ENCODE data around the gene NDST3.

NDST3 gene

DNA sequence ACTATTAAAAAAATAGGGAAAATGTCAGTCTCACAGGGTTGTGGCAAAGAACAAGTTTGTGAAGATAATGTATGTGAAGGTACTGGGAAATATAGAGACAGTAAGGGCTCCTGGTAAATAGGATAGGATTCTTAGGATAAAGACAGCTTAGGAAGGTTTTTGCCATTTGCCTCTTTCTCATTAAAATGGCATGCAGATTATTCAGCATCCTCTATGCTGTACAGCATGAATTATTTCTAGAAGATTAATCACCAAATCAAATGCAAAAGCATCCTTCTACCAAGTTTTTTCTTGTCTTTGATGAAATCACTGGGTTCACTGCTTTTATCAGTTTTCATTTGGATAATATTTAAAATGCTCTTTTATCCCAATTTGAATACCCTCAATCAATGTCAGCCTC is 142.8 kb downstream of the NDST3 start:
- H3K4me3 ChIP-seq (ENCODE audit: low read length): no peak overlapping the region
- H3K4me1 ChIP-seq (ENCODE audit: insufficient read depth, low read length): 0 out of 2 replicates have a peak, but pooled peaks cover 4% of the 10 kb centered on the region
- H3K27me3 ChIP-seq (ENCODE audit: insufficient read depth, low read length): no peaks in the 10 kb centered on the region
- no peaks in the 10 kb centered on the region for H3K36me3 ChIP-seq (ENCODE audit: insufficient read depth, low read length)
- no peak overlapping the region for H3K27ac ChIP-seq (ENCODE audit: low read depth, low read length)
- no peak overlapping the region for H3K9ac ChIP-seq (ENCODE audit: low read depth, low read length)
- no peaks in the 10 kb centered on the region; the same call in 1 of the 2 replicates for H3K9me3 ChIP-seq (ENCODE audit: insufficient read depth, low read depth, low read length)

DNA sequence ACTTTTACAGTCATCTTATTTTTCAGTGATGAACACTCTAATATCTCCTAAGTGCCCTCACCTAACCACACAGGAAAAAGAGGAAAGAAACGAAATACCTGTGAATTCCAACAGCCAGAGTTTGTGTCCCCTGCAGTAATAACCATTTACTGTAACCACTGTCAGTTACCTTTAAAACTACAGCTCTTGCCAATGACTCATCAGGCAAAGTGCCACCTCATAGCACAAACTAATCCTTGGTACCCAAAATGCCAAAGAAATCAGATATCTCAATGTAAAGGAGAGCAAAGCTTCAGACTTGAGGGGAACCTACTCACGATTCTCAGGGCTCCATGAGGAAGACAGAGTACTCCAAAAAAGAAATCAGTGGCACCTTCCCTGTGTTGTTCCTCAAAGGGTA is 146.5 kb downstream of the NDST3 start:
- Histone ChIP-seq H3K4me3 (ENCODE audit: low read length) (no peak overlapping the region), H3K27me3 (ENCODE audit: insufficient read depth, low read length) (no peaks in the 10 kb centered on the region), H3K9ac (ENCODE audit: low read depth, low read length) (no peak overlapping the region), H3K27ac (ENCODE audit: low read depth, low read length) (no peak overlapping the region), H3K9me3 (ENCODE audit: insufficient read depth, low read depth, low read length) (no peaks in the 10 kb centered on the region; the same call in 1 of the 2 replicates), H3K36me3 (ENCODE audit: insufficient read depth, low read length) (no peaks in the 10 kb centered on the region), H3K4me1 (ENCODE audit: insufficient read depth, low read length) (no peaks in the 10 kb centered on the region)
- 86% methylated on average over 2 of the region's 2 CpGs for WGBS

DNA sequence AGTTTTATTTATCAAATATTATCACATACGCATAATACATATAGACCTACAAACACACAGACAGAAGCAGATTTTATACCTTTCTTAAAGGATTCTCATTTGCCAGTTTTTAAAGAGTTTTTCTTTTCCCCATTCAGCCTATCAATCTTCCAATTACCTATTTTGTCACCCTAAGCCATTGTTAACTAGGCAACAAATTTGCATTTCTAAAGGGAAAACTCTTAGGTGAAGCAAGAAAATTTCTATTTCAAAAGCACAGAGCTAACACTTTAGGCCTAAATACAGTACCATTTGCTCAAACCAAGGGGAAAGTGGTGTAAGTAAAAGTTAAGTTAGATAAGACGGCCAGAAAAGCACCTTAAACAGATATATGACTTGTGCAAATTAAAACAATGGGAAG is 156.6 kb downstream of the NDST3 start:
- Histone ChIP-seq H3K4me3 (ENCODE audit: low read length) (no peak overlapping the region; the same call in 1 of the 2 replicates), H3K9ac (ENCODE audit: low read depth, low read length) (peak overlapping the region; percentile 34; the same call in 1 of the 2 replicates), H3K9me3 (ENCODE audit: insufficient read depth, low read depth, low read length) (no peaks in the 10 kb centered on the region), H3K27ac (ENCODE audit: low read depth, low read length) (peak overlapping the region; percentile 80), H3K36me3 (ENCODE audit: insufficient read depth, low read length) (no peaks in the 10 kb centered on the region), H3K4me1 (ENCODE audit: insufficient read depth, low read length) (peaks cover 17% of the 10 kb centered on the region), H3K27me3 (ENCODE audit: insufficient read depth, low read length) (no peaks in the 10 kb centered on the region)
- WGBS: 79% methylated on average over 2 of the region's 2 CpGs

DNA sequence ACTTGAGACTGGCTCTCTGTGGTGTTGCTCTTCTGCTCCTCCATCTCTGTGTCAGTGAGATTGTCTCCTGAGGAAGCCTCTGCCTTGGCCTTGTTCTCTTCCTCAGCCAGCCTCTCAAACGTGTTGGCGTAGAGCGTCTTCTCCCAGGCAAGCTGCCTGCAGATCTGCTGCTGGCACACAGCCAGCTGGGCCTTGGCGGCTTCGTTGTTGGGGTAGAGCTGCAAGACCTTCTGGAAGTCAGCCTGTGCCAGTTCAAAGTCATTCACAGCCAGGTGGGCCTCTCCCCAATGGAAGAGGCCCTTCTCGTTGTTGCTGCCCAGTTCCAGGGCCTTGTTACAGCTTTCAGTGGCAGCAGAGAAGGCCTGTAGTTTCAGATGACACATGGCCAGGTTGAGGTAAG is 159.1 kb downstream of the NDST3 start:
- no peaks in the 10 kb centered on the region for H3K9me3 ChIP-seq (ENCODE audit: insufficient read depth, low read depth, low read length)
- H3K9ac ChIP-seq (ENCODE audit: low read depth, low read length): no peak overlapping the region
- WGBS: 97% methylated on average over 6 of the region's 6 CpGs
- no peak overlapping the region for H3K27ac ChIP-seq (ENCODE audit: low read depth, low read length)
- no peaks in the 10 kb centered on the region for H3K27me3 ChIP-seq (ENCODE audit: insufficient read depth, low read length)
- H3K4me3 ChIP-seq (ENCODE audit: low read length): no peak overlapping the region
- no peaks in the 10 kb centered on the region for H3K36me3 ChIP-seq (ENCODE audit: insufficient read depth, low read length)
- H3K4me1 ChIP-seq (ENCODE audit: insufficient read depth, low read length): peaks cover 17% of the 10 kb centered on the region

DNA sequence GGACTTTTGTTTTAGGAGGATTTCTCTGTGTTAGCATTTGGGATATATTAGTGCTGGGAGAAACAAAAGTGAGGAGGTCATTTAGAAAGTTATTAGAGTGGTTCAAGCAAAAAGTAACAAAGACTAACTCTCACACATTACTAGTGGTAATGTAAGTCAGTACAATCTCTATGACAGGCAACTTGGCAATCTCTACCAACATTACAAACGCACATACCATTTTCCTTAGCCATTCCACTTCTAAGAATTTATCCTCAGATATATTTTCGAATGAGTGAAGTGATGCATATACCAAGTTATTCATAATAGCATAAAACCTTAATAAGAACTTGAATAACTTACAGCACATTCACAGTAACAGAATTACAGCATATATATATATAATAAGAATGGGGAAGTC is 172.3 kb downstream of the NDST3 start:
- Histone ChIP-seq H3K27ac (ENCODE audit: low read depth, low read length) (no peak overlapping the region), H3K27me3 (ENCODE audit: insufficient read depth, low read length) (no peaks in the 10 kb centered on the region), H3K9ac (ENCODE audit: low read depth, low read length) (no peak overlapping the region), H3K4me1 (ENCODE audit: insufficient read depth, low read length) (peaks cover 8% of the 10 kb centered on the region), H3K36me3 (ENCODE audit: insufficient read depth, low read length) (no peaks in the 10 kb centered on the region), H3K9me3 (ENCODE audit: insufficient read depth, low read depth, low read length) (peaks cover 5% of the 10 kb centered on the region; the same call in 1 of the 2 replicates), H3K4me3 (ENCODE audit: low read length) (no peak overlapping the region)
- no CpG with 5 or more reads among the region's 2 CpGs for WGBS

DNA sequence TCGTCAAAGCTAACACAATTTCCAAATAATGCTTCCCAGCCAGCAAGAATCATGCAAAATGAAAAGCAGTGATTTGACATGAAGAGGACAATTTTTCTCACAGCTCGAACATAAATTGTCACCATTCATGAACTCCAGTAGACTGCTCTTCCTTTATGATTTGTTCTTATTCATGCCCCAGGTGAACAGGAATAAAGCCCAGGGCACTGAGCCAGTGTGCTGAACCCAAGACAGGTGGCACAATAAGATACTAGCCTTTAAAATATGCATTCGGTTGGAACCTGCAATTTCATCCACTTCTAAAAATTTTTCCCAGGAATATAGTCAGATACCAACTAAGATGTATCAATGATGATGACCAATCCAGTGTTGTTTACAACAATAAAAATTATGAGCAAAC is 178.8 kb downstream of the NDST3 start:
- Histone ChIP-seq H3K27ac (ENCODE audit: low read depth, low read length) (no peak overlapping the region), H3K9ac (ENCODE audit: low read depth, low read length) (no peak overlapping the region), H3K4me1 (ENCODE audit: insufficient read depth, low read length) (peaks cover 8% of the 10 kb centered on the region), H3K9me3 (ENCODE audit: insufficient read depth, low read depth, low read length) (no peaks in the 10 kb centered on the region), H3K4me3 (ENCODE audit: low read length) (no peak overlapping the region), H3K27me3 (ENCODE audit: insufficient read depth, low read length) (no peaks in the 10 kb centered on the region), H3K36me3 (ENCODE audit: insufficient read depth, low read length) (no peaks in the 10 kb centered on the region)
- 92% methylated on average over 3 of the region's 3 CpGs for WGBS

DNA sequence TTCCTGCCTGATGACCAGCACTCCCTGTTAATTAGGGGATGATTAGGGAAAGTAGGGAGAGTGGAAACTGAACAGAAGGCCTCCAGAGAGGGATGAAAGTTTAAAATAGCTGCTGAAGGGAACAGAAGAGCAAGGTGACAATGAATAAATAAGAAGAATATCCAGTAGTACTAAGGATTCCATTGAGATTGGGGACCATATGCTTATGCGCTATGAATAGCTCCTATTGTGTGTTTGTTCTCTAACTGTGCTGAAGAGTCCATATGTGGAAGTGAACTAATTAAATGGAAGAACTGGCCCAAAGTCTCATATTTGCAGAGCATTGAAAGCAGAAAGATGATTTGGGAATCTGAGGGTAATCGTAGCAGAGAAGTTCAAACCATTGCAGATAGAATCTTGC is 181.5 kb downstream of the NDST3 start:
- 95% methylated on average over 2 of the region's 2 CpGs for WGBS
- Histone ChIP-seq H3K9me3 (ENCODE audit: insufficient read depth, low read depth, low read length) (no peaks in the 10 kb centered on the region), H3K27ac (ENCODE audit: low read depth, low read length) (no peak overlapping the region), H3K36me3 (ENCODE audit: insufficient read depth, low read length) (no peaks in the 10 kb centered on the region), H3K9ac (ENCODE audit: low read depth, low read length) (no peak overlapping the region), H3K4me3 (ENCODE audit: low read length) (no peak overlapping the region), H3K27me3 (ENCODE audit: insufficient read depth, low read length) (no peaks in the 10 kb centered on the region), H3K4me1 (ENCODE audit: insufficient read depth, low read length) (no peaks in the 10 kb centered on the region)

DNA sequence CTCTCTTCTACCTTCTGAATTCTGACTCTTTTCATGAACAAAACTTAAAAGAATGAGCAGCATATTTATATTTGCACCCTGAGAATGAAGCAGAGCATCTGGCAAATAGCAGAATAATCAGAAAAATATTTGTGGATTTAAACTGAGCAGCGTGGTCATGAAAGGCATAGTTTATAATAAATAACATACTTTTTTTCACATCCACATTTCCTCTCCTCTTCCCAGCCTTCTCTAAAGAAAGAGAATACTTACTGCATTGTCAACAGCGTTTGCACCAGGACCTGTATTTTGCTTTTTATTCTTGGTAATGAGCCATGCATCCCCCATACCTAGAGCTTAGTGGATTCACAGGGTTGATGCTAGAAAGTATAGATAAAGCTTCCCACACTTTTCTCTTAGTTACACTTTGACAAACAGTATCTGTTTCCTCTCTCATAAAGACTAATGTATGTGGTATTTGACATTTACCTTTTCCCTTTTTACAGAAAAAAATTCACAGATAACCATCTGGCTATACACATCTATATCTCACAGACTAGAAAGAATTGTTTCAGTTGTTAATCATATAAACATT is 187.0 kb downstream of the NDST3 start:
- no peak overlapping the region for H3K4me3 ChIP-seq (ENCODE audit: low read length)
- no peak overlapping the region for H3K9ac ChIP-seq (ENCODE audit: low read depth, low read length)
- no peaks in the 10 kb centered on the region for H3K36me3 ChIP-seq (ENCODE audit: insufficient read depth, low read length)
- no peaks in the 10 kb centered on the region for H3K4me1 ChIP-seq (ENCODE audit: insufficient read depth, low read length)
- H3K27me3 ChIP-seq (ENCODE audit: insufficient read depth, low read length): no peaks in the 10 kb centered on the region
- no peak overlapping the region for H3K27ac ChIP-seq (ENCODE audit: low read depth, low read length)
- 77% methylated on average over 2 of the region's 2 CpGs for WGBS
- H3K9me3 ChIP-seq (ENCODE audit: insufficient read depth, low read depth, low read length): no peaks in the 10 kb centered on the region

DNA sequence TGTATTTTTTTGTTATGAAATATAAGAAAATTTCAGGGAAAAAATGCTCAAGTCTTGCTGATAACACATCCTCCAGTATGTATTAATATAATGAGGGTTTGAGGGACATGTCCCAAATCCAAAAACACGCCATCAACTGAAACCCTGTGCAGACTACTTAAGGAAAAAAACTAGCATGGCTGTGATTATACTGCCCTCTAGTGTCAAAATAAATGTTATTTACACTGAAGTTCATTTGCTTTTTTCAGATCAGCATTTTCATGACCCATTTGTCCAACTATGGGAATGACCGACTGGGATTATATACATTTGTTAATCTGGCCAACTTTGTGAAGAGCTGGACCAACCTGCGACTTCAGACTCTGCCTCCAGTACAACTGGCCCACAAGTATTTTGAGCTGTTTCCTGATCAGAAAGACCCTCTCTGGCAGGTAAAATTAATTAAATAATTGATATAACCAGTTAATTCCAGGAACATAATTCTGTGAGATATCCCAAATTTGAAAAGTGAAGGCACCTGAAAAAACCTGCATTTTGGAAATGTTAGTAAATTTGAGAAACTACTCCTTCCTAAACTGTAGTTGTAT is 190.1 kb downstream of the NDST3 start:
- H3K9me3 ChIP-seq (ENCODE audit: insufficient read depth, low read depth, low read length): no peaks in the 10 kb centered on the region
- no peaks in the 10 kb centered on the region for H3K27me3 ChIP-seq (ENCODE audit: insufficient read depth, low read length)
- no peak overlapping the region for H3K4me3 ChIP-seq (ENCODE audit: low read length)
- no peak overlapping the region for H3K9ac ChIP-seq (ENCODE audit: low read depth, low read length)
- no peaks in the 10 kb centered on the region for H3K36me3 ChIP-seq (ENCODE audit: insufficient read depth, low read length)
- WGBS: 55% methylated on average over 2 of the region's 3 CpGs
- H3K27ac ChIP-seq (ENCODE audit: low read depth, low read length): no peak overlapping the region
- H3K4me1 ChIP-seq (ENCODE audit: insufficient read depth, low read length): no peaks in the 10 kb centered on the region

DNA sequence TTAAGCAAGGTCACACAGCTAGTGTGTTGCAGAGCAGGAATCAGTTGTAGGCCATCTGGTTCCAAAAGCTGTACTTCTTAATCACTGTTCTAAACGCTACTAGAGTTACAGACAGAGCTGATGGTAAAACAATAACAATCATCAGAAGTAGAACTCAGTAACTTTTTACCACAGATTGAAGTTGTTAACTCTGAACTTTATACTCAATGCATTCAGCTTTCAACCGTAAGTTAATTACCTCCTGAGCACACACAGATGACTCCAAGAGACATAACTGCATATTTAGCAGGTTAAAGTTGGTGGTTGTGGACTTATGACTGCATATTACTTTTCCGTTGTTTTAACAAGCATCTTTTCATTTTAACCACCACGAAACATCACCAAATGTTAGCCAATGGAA is 191.2 kb downstream of the NDST3 start:
- WGBS: 93% methylated on average over 4 of the region's 4 CpGs
- no peak overlapping the region for H3K27ac ChIP-seq (ENCODE audit: low read depth, low read length)

DNA sequence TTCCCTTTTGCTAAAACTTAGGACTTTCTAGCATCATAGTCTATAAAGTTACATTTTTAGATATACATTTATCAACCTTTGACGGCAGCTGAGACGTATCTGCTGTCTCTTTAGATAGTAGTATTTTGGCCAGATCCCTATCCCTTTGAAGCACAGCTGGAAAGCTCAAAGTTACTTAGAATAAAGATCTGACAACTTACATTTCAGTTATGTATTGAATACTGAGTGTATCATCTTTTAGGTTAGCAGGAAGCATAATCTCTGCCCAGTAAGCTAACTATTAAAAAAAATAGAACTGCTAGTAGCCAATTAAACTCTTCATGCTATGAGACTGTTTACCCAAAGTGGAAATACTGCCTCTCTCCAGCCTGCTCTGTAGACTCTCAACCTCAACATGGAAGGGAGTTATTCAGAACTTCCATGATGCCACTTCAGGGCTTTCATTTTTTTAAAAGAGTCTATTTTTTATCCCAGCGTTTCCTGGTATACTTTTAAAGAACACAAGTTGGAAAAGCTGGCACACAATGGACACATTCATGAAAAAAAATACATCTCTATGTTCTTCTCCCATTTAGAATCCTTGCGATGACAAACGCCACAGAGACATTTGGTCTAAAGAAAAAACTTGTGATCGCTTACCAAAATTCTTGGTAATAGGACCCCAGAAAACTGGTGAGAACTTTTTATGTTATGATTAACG is 192.2 kb downstream of the NDST3 start:
- no peaks in the 10 kb centered on the region for H3K9me3 ChIP-seq (ENCODE audit: insufficient read depth, low read depth, low read length)
- 96% methylated on average over 7 of the region's 7 CpGs for WGBS
- no peak overlapping the region for H3K9ac ChIP-seq (ENCODE audit: low read depth, low read length)
- no peak overlapping the region for H3K27ac ChIP-seq (ENCODE audit: low read depth, low read length)
- H3K4me3 ChIP-seq (ENCODE audit: low read length): no peak overlapping the region
- no peaks in the 10 kb centered on the region for H3K36me3 ChIP-seq (ENCODE audit: insufficient read depth, low read length)
- no peaks in the 10 kb centered on the region for H3K4me1 ChIP-seq (ENCODE audit: insufficient read depth, low read length)
- H3K27me3 ChIP-seq (ENCODE audit: insufficient read depth, low read length): no peaks in the 10 kb centered on the region

More for the DNA sequence above, 191.2 kb downstream of the NDST3 start:
- Histone ChIP-seq H3K36me3 (ENCODE audit: insufficient read depth, low read length) (no peaks in the 10 kb centered on the region), H3K4me1 (ENCODE audit: insufficient read depth, low read length) (no peaks in the 10 kb centered on the region), H3K27me3 (ENCODE audit: insufficient read depth, low read length) (no peaks in the 10 kb centered on the region), H3K9ac (ENCODE audit: low read depth, low read length) (no peak overlapping the region), H3K9me3 (ENCODE audit: insufficient read depth, low read depth, low read length) (no peaks in the 10 kb centered on the region), H3K4me3 (ENCODE audit: low read length) (no peak overlapping the region)

All from HUES64 (cell line).